LNCaP clone FGC (cell line): Measurements from ENCODE around the gene SMYD3.

Experiments
- DNase-seq: peaks from one replicate; pipeline ENCODE4 v3.0.0-alpha.2; 2011; ENCODE audit warnings: low read depth
- H3K4me3 ChIP-seq: 2 replicates; pipeline ENCODE4 v1.5.1; 2011; ENCODE audit warnings: mild to moderate bottlenecking, low read depth, low read length, control low read depth
- CTCF ChIP-seq: IDR thresholded peaks from 2 replicates; pipeline ENCODE4 v1.5.1; 2012; ENCODE audit warnings: mild to moderate bottlenecking; ENCODE audit not compliant: control insufficient read depth, insufficient read depth; ENCODE audit errors: extremely low read depth

Gene SMYD3

GRCh38 chr1:245791410-245792312, 715.4 kb downstream of the SMYD3 start:
- H3K4me3 ChIP-seq = no peak overlapping the region
- DNase-seq = no peak
- TF ChIP-seq CTCF = no peak

GRCh38 chr1:245790441-245790840, 716.6 kb downstream of the SMYD3 start:
- H3K4me3 ChIP-seq = no peak overlapping the region
- no peak for DNase-seq
- no peak for TF ChIP-seq CTCF

GRCh38 chr1:245788886-245789285, 718.2 kb downstream of the SMYD3 start:
- no peak for TF ChIP-seq CTCF
- DNase-seq = no peak
- H3K4me3 ChIP-seq = no peak overlapping the region

- TF ChIP-seq CTCF = no peak
- no peak overlapping the region for H3K4me3 ChIP-seq
- no peak for DNase-seq
Measured at GRCh38 chr1:245788269-245788668, 718.8 kb downstream of the SMYD3 start.

GRCh38 chr1:245786948-245787347, 720.1 kb downstream of the SMYD3 start:
- no peak for TF ChIP-seq CTCF
- H3K4me3 ChIP-seq = no peak overlapping the region
- DNase-seq = no peak

GRCh38 chr1:245779797-245780755, 727.0 kb downstream of the SMYD3 start:
- H3K4me3 ChIP-seq = no peak overlapping the region
- TF ChIP-seq CTCF = no peak
- DNase-seq = no peak
